ENCODE measurements around the gene EPHA4.
A peak's percentile ranks its signal among the peaks of the same experiment; 100 is the strongest.

Gene EPHA4

GRCh38 chr2:221480821-221481220 lies 91.3 kb downstream of the EPHA4 start:
- no peak for TF ChIP-seq CTCF (conservative IDR thresholded peaks at IDR 0.05; ENCODE audit: low read depth, low read length)
- H3K4me3 ChIP-seq (ENCODE audit: low read length), result no peak overlapping the region
- no peak for DNase-seq (ENCODE audit: low read depth)

GRCh38 chr2:221480163-221480562 lies 91.9 kb downstream of the EPHA4 start:
- no peak overlapping the region for H3K4me3 ChIP-seq (ENCODE audit: low read length)
- no peak for TF ChIP-seq CTCF (conservative IDR thresholded peaks at IDR 0.05; ENCODE audit: low read depth, low read length)
- no peak for DNase-seq (ENCODE audit: low read depth)

GRCh38 chr2:221478485-221478863 lies 93.6 kb downstream of the EPHA4 start:
- no peak for TF ChIP-seq CTCF (conservative IDR thresholded peaks at IDR 0.05; ENCODE audit: low read depth, low read length)
- DNase-seq (ENCODE audit: low read depth), result no peak
- no peak overlapping the region for H3K4me3 ChIP-seq (ENCODE audit: low read length)

- no peak for TF ChIP-seq CTCF (conservative IDR thresholded peaks at IDR 0.05; ENCODE audit: low read depth, low read length)
- peak; percentile 43 for DNase-seq (ENCODE audit: low read depth)
- no peak overlapping the region for H3K4me3 ChIP-seq (ENCODE audit: low read length)
Measured at GRCh38 chr2:221477714-221478484, 94.2 kb downstream of the EPHA4 start.

- DNase-seq (ENCODE audit: low read depth), result no peak
- H3K4me3 ChIP-seq (ENCODE audit: low read length), result no peak overlapping the region
- TF ChIP-seq CTCF (conservative IDR thresholded peaks at IDR 0.05; ENCODE audit: low read depth, low read length), result no peak
Measured at GRCh38 chr2:221476195-221476594, 95.9 kb downstream of the EPHA4 start.

GRCh38 chr2:221473451-221473850 lies 98.7 kb downstream of the EPHA4 start:
- DNase-seq (ENCODE audit: low read depth), result no peak
- no peak for TF ChIP-seq CTCF (conservative IDR thresholded peaks at IDR 0.05; ENCODE audit: low read depth, low read length)
- H3K4me3 ChIP-seq (ENCODE audit: low read length), result no peak overlapping the region

- no peak overlapping the region for H3K4me3 ChIP-seq (ENCODE audit: low read length)
- no peak for DNase-seq (ENCODE audit: low read depth)
- no peak for TF ChIP-seq CTCF (conservative IDR thresholded peaks at IDR 0.05; ENCODE audit: low read depth, low read length)
Measured at GRCh38 chr2:221468317-221468716, 103.8 kb downstream of the EPHA4 start.

Data from retinal pigment epithelial cell (primary cell).